ENCODE data around the gene PLCB2. TPM values are rescaled to one million over a fixed set of nuclear protein-coding genes. Genes with fewer than 3 reads are reported as not detected.

PLCB2 gene
- total RNA-seq, 3 donors from 2014 or later, result 9.9 to 21.8 (median 17.4) TPM

GRCh38 chr15:40283615-40284300 lies 24.0 kb downstream of the PLCB2 start:
- intact Hi-C loops (cut with DNase I, micrococcal nuclease), result no loop called here
- DNase-seq, result no peak

GRCh38 chr15:40282869-40283614 lies 24.7 kb downstream of the PLCB2 start, which contains the start of gene ANKRD63:
Gene ANKRD63, minus strand, starts transcription at chr15:40283064. Its CDS starts 478 bp downstream, at chr15:40282586.
- H3K36me3 ChIP-seq (ENCODE audit: low read depth), result no peaks in the 10 kb centered on the region
- peak; percentile 41 for ATAC-seq
- no peak within 1 kb of the TSS for H3K4me3 ChIP-seq
- intact Hi-C loops (cut with DNase I, micrococcal nuclease), result no loop called here
- H3K4me1 ChIP-seq (ENCODE audit: low read depth), result peaks cover 30% of the 10 kb centered on the region
- H3K9me3 ChIP-seq, result no peaks in the 10 kb centered on the region
- no peak for TF ChIP-seq CTCF (IDR thresholded peaks at IDR 0.05)
- peak in 2 of 3 donors; percentile 50 to 58 for DNase-seq

More at GRCh38 chr15:40283615-40284300, 24.0 kb downstream of the PLCB2 start:
- no peak for TF ChIP-seq CTCF (IDR thresholded peaks at IDR 0.05)
- Histone ChIP-seq H3K9me3 (no peaks in the 10 kb centered on the region), H3K4me1 (ENCODE audit: low read depth) (peaks cover 30% of the 10 kb centered on the region), H3K4me3 (no peak overlapping the region), H3K36me3 (ENCODE audit: low read depth) (no peaks in the 10 kb centered on the region)
- ATAC-seq, result no peak

GRCh38 chr15:40282147-40282868 lies 25.4 kb downstream of the PLCB2 start:
- TF ChIP-seq CTCF (IDR thresholded peaks at IDR 0.05), result peak; percentile 29
- Histone ChIP-seq H3K4me3 (no peak overlapping the region), H3K4me1 (ENCODE audit: low read depth) (peaks cover 30% of the 10 kb centered on the region), H3K36me3 (ENCODE audit: low read depth) (no peaks in the 10 kb centered on the region), H3K9me3 (no peaks in the 10 kb centered on the region)
- ATAC-seq (peak; percentile 71), DNase-seq (peak; percentile 51 to 74 (median 74))
- intact Hi-C loops (cut with DNase I, micrococcal nuclease), result no loop called here

- Histone ChIP-seq H3K4me1 (ENCODE audit: low read depth) (peaks cover 30% of the 10 kb centered on the region), H3K4me3 (no peak overlapping the region), H3K36me3 (ENCODE audit: low read depth) (no peaks in the 10 kb centered on the region), H3K9me3 (no peaks in the 10 kb centered on the region)
- ATAC-seq, result no peak
- intact Hi-C loops (cut with DNase I, micrococcal nuclease), result no loop called here
- no peak for DNase-seq
- no peak for TF ChIP-seq CTCF (IDR thresholded peaks at IDR 0.05)
Measured at GRCh38 chr15:40281801-40282146, 26.0 kb downstream of the PLCB2 start.

- DNase-seq (no peak), ATAC-seq (no peak)
- Histone ChIP-seq H3K9me3 (no peaks in the 10 kb centered on the region), H3K36me3 (ENCODE audit: low read depth) (no peaks in the 10 kb centered on the region), H3K4me3 (no peak overlapping the region), H3K4me1 (ENCODE audit: low read depth) (peaks cover 30% of the 10 kb centered on the region)
- TF ChIP-seq CTCF (IDR thresholded peaks at IDR 0.05), result no peak
- intact Hi-C loops (cut with DNase I, micrococcal nuclease), result no loop called here
Measured at GRCh38 chr15:40281057-40281800, 26.5 kb downstream of the PLCB2 start.

All from mucosa of descending colon (tissue), 3 donors.